ENCODE results near the gene KLF7.

GRCh38 chr2:207091176-207091575 is 74.6 kb downstream of the KLF7 start:
- no peak for TF ChIP-seq CTCF (IDR thresholded peaks at IDR 0.05; ENCODE audit: insufficient read depth, low read length, poor library complexity, severe bottlenecking)
- TF ChIP-seq EZH2phosphoT487 (conservative IDR thresholded peaks at IDR 0.05; ENCODE audit: low read length), result no peak
